ENCODE measurements around the gene CDH4. TPM values are rescaled to one million over a fixed set of nuclear protein-coding genes. Genes with fewer than 3 reads are reported as not detected.

Gene CDH4
- total and polyA plus RNA-seq, 2 of the 13 experiments (the other 11 are each of a cell fraction or from before 2014, with no cell fraction given), result not detected

DNA sequence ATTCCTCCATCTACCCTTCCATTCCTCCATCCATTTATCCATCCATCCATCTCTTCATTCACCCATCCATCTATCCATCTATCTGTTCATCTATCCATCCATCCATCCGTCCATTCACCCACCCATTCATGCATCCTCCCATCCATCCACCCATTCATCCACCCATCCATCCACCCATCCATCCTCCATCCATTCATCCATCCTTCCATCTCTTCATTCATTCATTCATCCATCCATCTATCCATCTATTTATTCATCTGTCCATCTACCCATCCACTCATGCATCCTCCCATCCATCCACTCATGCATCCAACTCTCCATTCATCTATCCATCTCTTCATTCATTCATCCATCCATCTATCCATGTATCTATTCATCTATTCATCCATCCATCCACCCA, 380.9 kb downstream of the CDH4 start:
- BruUV-seq (replicated peaks), result no TSS peak
- Histone ChIP-seq H3K27me3 (ENCODE audit: control insufficient read depth in 1 of 2, insufficient read depth in 2 of 2, low read length in 2 of 2) (peaks cover 21 to 71% of the 10 kb centered on the region in 2 experiments; a peak in 4 of 5 replicates), H3K79me2 (ENCODE audit: insufficient read depth, low read length) (no peaks in the 10 kb centered on the region), H4K20me1 (ENCODE audit: insufficient read depth, low read length) (peaks cover 4% of the 10 kb centered on the region; the same call in 1 of the 2 replicates), H2AFZ (ENCODE audit: low read length) (no peak overlapping the region), H3K4me3 (replicated peaks in 1 of 3; ENCODE audit: insufficient read depth in 1 of 3, low read depth in 2 of 3, low read length in 3 of 3) (no peak overlapping the region), H3K9me3 (ENCODE audit: low read length) (no peaks in the 10 kb centered on the region), H3K27ac (ENCODE audit: extremely low read length, insufficient read depth, low read length) (no peak overlapping the region), H3K4me1 (ENCODE audit: insufficient read depth, low read length) (no peaks in the 10 kb centered on the region), H3K9ac (ENCODE audit: insufficient read depth, low read depth, low read length) (no peak overlapping the region), H3K36me3 (replicated peaks in 1 of 2; ENCODE audit: control insufficient read depth in 1 of 2, insufficient read depth in 2 of 2, low read length in 2 of 2) (no peaks in the 10 kb centered on the region), H3K4me2 (ENCODE audit: low read depth, low read length) (no peak overlapping the region)
- CTCF ChIA-PET (ENCODE audit: low intra/inter-chr PET ratio, low total read pairs), result no interaction called here
- FAIRE-seq (no peak), ATAC-seq (no peak), DNase-seq (ENCODE audit: low spot score) (no peak)
- 2% methylated on average over 1 of the region's 1 CpG for WGBS (ENCODE audit: low lambda C conversion rate)
- intact Hi-C loops (cut with micrococcal nuclease; ENCODE audit: unreplicated experiment), result no loop called here
- POLR2A ChIA-PET, result no interaction called here
- in situ Hi-C loops (cut with HindIII; ENCODE audit: extremely low pct_ligation_motif_present, low pct_unique_long_range_greater_than_20kb), result no loop called here
- TF ChIP-seq TRIM22 (IDR thresholded peaks at IDR 0.05) (peak; percentile 65; the same call in 1 of the 2 replicates), HOXA9 (CRISPR knock-in tag; IDR thresholded peaks at IDR 0.05; ENCODE audit: borderline replicate concordance) (no peak), SP140L (CRISPR knock-in tag; IDR thresholded peaks at IDR 0.05; ENCODE audit: borderline replicate concordance) (no peak), ZNF652 (CRISPR knock-in tag; IDR thresholded peaks at IDR 0.05; ENCODE audit: borderline replicate concordance, low read depth) (no peak), ZNF382 (CRISPR knock-in tag; IDR thresholded peaks at IDR 0.05; ENCODE audit: borderline replicate concordance) (no peak), TCF12 (IDR thresholded peaks at IDR 0.05) (no peak), TCF12 (CRISPR knock-in tag; IDR thresholded peaks at IDR 0.05) (no peak), PLRG1 (conservative IDR thresholded peaks at IDR 0.05) (0 out of 2 replicates have a peak, but pooled peaks have one; percentile 25), MATR3 (CRISPR knock-in tag; IDR thresholded peaks at IDR 0.05) (no peak), ZNF143 (CRISPR knock-in tag; IDR thresholded peaks at IDR 0.05) (no peak), GFI1 (CRISPR knock-in tag; IDR thresholded peaks at IDR 0.05; ENCODE audit: borderline replicate concordance) (no peak), HDAC2 (CRISPR knock-in tag; IDR thresholded peaks at IDR 0.05) (no peak), KMT2A (CRISPR knock-in tag; IDR thresholded peaks at IDR 0.05) (no peak), PAWR (CRISPR knock-in tag; IDR thresholded peaks at IDR 0.05; ENCODE audit: borderline replicate concordance) (no peak), ZMYM4 (CRISPR knock-in tag; IDR thresholded peaks at IDR 0.05) (no peak), NFE2L2 (IDR thresholded peaks at IDR 0.05; ENCODE audit: low read length) (no peak), ZNF431 (CRISPR knock-in tag; IDR thresholded peaks at IDR 0.05; ENCODE audit: borderline replicate concordance, low read depth) (no peak), RAD51 (IDR thresholded peaks at IDR 0.05; ENCODE audit: borderline replicate concordance) (peak; percentile 28; the same call in 1 of the 2 replicates), SMAD3 (CRISPR knock-in tag; IDR thresholded peaks at IDR 0.05) (no peak), LCORL (IDR thresholded peaks at IDR 0.05) (0 out of 2 replicates have a peak, but pooled peaks have one; percentile 5), LCORL (CRISPR knock-in tag; IDR thresholded peaks at IDR 0.05) (no peak), ZNF205 (CRISPR knock-in tag; IDR thresholded peaks at IDR 0.05) (no peak), GRHL1 (CRISPR knock-in tag; conservative IDR thresholded peaks at IDR 0.05) (no peak), RFXANK (CRISPR knock-in tag; IDR thresholded peaks at IDR 0.05) (no peak)
- TF ChIP-seq, protein P1, sequence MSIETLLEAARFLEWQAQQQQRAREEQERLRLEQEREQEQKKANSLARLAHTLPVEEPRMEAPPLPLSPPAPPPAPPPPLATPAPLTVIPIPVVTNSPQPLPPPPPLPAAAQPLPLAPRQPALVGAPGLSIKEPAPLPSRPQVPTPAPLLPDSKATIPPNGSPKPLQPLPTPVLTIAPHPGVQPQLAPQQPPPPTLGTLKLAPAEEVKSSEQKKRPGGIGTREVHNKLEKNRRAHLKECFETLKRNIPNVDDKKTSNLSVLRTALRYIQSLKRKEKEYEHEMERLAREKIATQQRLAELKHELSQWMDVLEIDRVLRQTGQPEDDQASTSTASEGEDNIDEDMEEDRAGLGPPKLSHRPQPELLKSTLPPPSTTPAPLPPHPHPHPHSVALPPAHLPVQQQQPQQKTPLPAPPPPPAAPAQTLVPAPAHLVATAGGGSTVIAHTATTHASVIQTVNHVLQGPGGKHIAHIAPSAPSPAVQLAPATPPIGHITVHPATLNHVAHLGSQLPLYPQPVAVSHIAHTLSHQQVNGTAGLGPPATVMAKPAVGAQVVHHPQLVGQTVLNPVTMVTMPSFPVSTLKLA (IDR thresholded peaks at IDR 0.05), result peak; percentile 10; the same call in 1 of the 2 replicates

Measured in HepG2 (cell line).